MCF 10A (cell line): Measurements from ENCODE around the gene HARBI1. TPM values are rescaled to one million over a fixed set of nuclear protein-coding genes. Genes with fewer than 3 reads are reported as not detected.
A peak's percentile ranks its signal among the peaks of the same experiment; 100 is the strongest.

Experiments used
- Bru-seq: library from RNA; stranded (reverse); fragments of 400-500 nt; gene quantifications from one replicate; lab custom pipeline; 2021; lab: Mats Ljungman, UMichigan
- BruChase-seq, 2 experiments: library from RNA; stranded (reverse); fragments of 400-500 nt; gene quantifications; one replicate each; lab custom pipeline; 2021; lab: Mats Ljungman, UMichigan
- BruUV-seq: library from RNA; stranded (reverse); fragments of 400-500 nt; replicated peaks from 2 replicates; lab custom pipeline; 2021; lab: Mats Ljungman, UMichigan
- CTCF ChIA-PET: fragments of 300-600 bp; sonication (Branson Sonifier 250); formaldehyde crosslinking; extraction: SDS; loops from one replicate; lab custom pipeline; 2021; ENCODE audit warnings: antibody characterized with exemption, inconsistent platforms; lab: Yijun Ruan, JAX
- POLR2A ChIA-PET: fragments of 300-600, 350-650 bp; sonication (Branson Sonifier 250); formaldehyde crosslinking; extraction: SDS; loops from one replicate; lab custom pipeline; 2020; ENCODE audit warnings: antibody characterized with exemption, inconsistent platforms; lab: Yijun Ruan, JAX
- DNase-seq: peaks from one replicate; pipeline ENCODE4 v3.0.0-alpha.2; 2018; ENCODE audit not compliant: unreplicated experiment
- H3K27ac Mint-ChIP-seq: one replicate; pipeline ENCODE4 v1.8.0; 2022; ENCODE audit warnings: mild to moderate bottlenecking, low read depth, mixed read lengths; ENCODE audit not compliant: unreplicated experiment
- H3K27me3 Mint-ChIP-seq: one replicate; pipeline ENCODE4 v1.8.0; 2022; ENCODE audit warnings: mixed read lengths; ENCODE audit not compliant: insufficient read depth, unreplicated experiment
- H3K36me3 Mint-ChIP-seq: one replicate; pipeline ENCODE4 v1.8.0; 2022; ENCODE audit warnings: mild to moderate bottlenecking, moderate library complexity, mixed read lengths; ENCODE audit not compliant: insufficient read depth, unreplicated experiment
- H3K4me1 Mint-ChIP-seq: one replicate; pipeline ENCODE4 v1.8.0; 2022; ENCODE audit warnings: mixed read lengths; ENCODE audit not compliant: insufficient read depth, unreplicated experiment
- H3K4me3 Mint-ChIP-seq: one replicate; pipeline ENCODE4 v1.8.0; 2022; ENCODE audit warnings: mild to moderate bottlenecking, moderate library complexity, mixed read lengths; ENCODE audit not compliant: unreplicated experiment
- H3K9me3 Mint-ChIP-seq: one replicate; pipeline ENCODE4 v1.8.0; 2022; ENCODE audit warnings: mixed read lengths; ENCODE audit not compliant: unreplicated experiment
- CTCF ChIP-seq: fragments of 200-600 bp; IDR thresholded peaks from one replicate; pipeline ENCODE4 v1.8.0; 2022; ENCODE audit warnings: antibody characterized with exemption, mild to moderate bottlenecking; ENCODE audit not compliant: unreplicated experiment
- intact Hi-C: fragments of 100-400 bp; cut with micrococcal nuclease; formaldehyde crosslinking; loops from 2 replicates; pipeline ENCODE4 v1.14.1; 2022
- long read RNA-seq: library from polyadenylated mRNA; stranded (forward); transcript quantifications from one replicate; pipeline ENCODE4 v2.0.0, GENCODE V29; 2022
- total RNA-seq: library from RNA; stranded (reverse); gene quantifications from 2 replicates; pipeline ENCODE4 v1.2.3, GENCODE V29; 2022

HARBI1 gene
- total RNA-seq (6.8 and 8.5 TPM in 2 replicates), Bru-seq, nascent RNA (percentile 54 among the genes with signal in this experiment), BruChase-seq, experiment 1, labeled RNA remaining after a 6-hour chase (percentile 56 among the genes with signal in this experiment), BruChase-seq, experiment 2, labeled RNA remaining after a 2-hour chase (percentile 61 among the genes with signal in this experiment)
- long read RNA-seq, transcript HARBI1-201 (3 exons, 1,967 nt), result major isoform, 6 of 8 reads
- long read RNA-seq, partial matches to known transcripts, result 1 of 8 reads
- long read RNA-seq, other reads (novel, unspliced or antisense), result 1 of 8 reads

- Mint-ChIP-seq H3K36me3 (peaks cover 27% of the 10 kb centered on the region), H3K4me3 (peak within 1 kb of the TSS; percentile 82), H3K27me3 (no peaks in the 10 kb centered on the region), H3K4me1 (peaks cover 19% of the 10 kb centered on the region), H3K9me3 (no peaks in the 10 kb centered on the region), H3K27ac (peak within 1 kb of the TSS; percentile 99)
- peak; percentile 82 for DNase-seq
- intact Hi-C loops, result loop anchor here (1.0 to 5.0 kb wide), 4 partner anchors 57 to 228 kb away; no protein-coding TSS in a partner anchor
- ChIA-PET POLR2A (interaction anchor here (0.6 to 5.6 kb wide), 23 partner anchors 10 to 605 kb away, joined by 3 to 108 read pairs (median 7); partner anchors contain the start of genes AMBRA1, ARHGAP1 and ZNF408), CTCF (interaction anchor here (0.6 to 2.9 kb wide), 25 partner anchors 11 to 914 kb away, joined by 3 to 21 read pairs (median 4); partner anchors contain the start of gene CHRM4)
- BruUV-seq, result TSS peak; percentile 71
- TF ChIP-seq CTCF, result peak; percentile 85
Measured at GRCh38 chr11:46617134-46617971, at the start of gene HARBI1, which contains the start of gene ATG13. Gene HARBI1 (minus strand): TSS chr11:46617227. CDS start chr11:46616237, 990 bp downstream. Gene ATG13 (plus strand): TSS chr11:46617553. CDS start chr11:46644292, 26,739 bp downstream.

GRCh38 chr11:46666516-46666915 lies 49.5 kb upstream of the HARBI1 start:
- Mint-ChIP-seq H3K36me3 (peaks cover 83% of the 10 kb centered on the region), H3K4me1 (no peaks in the 10 kb centered on the region), H3K27ac (no peak overlapping the region), H3K27me3 (no peaks in the 10 kb centered on the region), H3K9me3 (no peaks in the 10 kb centered on the region), H3K4me3 (no peak overlapping the region)
- no TSS peak for BruUV-seq
- intact Hi-C loops, result no loop called here
- DNase-seq, result no peak
- CTCF ChIA-PET, result no interaction called here
- no peak for TF ChIP-seq CTCF
- POLR2A ChIA-PET, result interaction anchor here (1.5 to 4.6 kb wide), 2 partner anchors 8 to 49 kb away, joined by 4 to 14 read pairs; partner anchors contain the start of genes ATG13 and HARBI1

- H3K36me3 Mint-ChIP-seq, result peaks cover 83% of the 10 kb centered on the region
- no peak overlapping the region for H3K27ac Mint-ChIP-seq
- intact Hi-C loops, result no loop called here
- H3K4me3 Mint-ChIP-seq, result no peak overlapping the region
- no peaks in the 10 kb centered on the region for H3K27me3 Mint-ChIP-seq
- DNase-seq, result no peak
- H3K4me1 Mint-ChIP-seq, result no peaks in the 10 kb centered on the region
- no peak for TF ChIP-seq CTCF
- CTCF ChIA-PET, result interaction anchor here (0.6 kb wide), 1 partner anchor 136 kb away, joined by 3 read pairs; no protein-coding TSS in a partner anchor
- no TSS peak for BruUV-seq
- POLR2A ChIA-PET, result interaction anchor here (0.7 to 4.6 kb wide), 3 partner anchors 9 to 47 kb away, joined by 5 to 14 read pairs (median 5); no protein-coding TSS in a partner anchor
- no peaks in the 10 kb centered on the region for H3K9me3 Mint-ChIP-seq
Measured at GRCh38 chr11:46665356-46665755, 48.3 kb upstream of the HARBI1 start.
